Peyer's patch (tissue), 4 donors: ENCODE measurements around the gene DNAJC2. TPM values are rescaled to one million over a fixed set of nuclear protein-coding genes. Genes with fewer than 3 reads are reported as not detected.
"Not testable (repeated sequence)": the region's sequence is repeated elsewhere in the genome, so short reads cannot be mapped to it uniquely, and the experiment has no call there.

Experiments
- DNase-seq, 3 donors: peaks; one replicate each; pipeline ENCODE4 v3.0.0-alpha.2; 2017 to 2019
- H3K27ac ChIP-seq, 4 donors: fragments of 200-600 bp; sonication (generic); one replicate each; pipeline ENCODE4 v1.5.1; 2016 to 2019
- H3K27me3 ChIP-seq, 2 donors: fragments of 200-600 bp; sonication (generic); one replicate each; pipeline ENCODE4 v1.5.1; 2019
- H3K36me3 ChIP-seq, 3 donors: fragments of 200-600 bp; sonication (generic); one replicate each; pipeline ENCODE4 v1.5.1; 2016 to 2019
- H3K4me1 ChIP-seq, 4 donors: fragments of 200-600 bp; sonication (generic); one replicate each; pipeline ENCODE4 v1.5.1; 2016 to 2019
- H3K4me3 ChIP-seq, 4 donors: fragments of 200-600 bp; sonication (generic); 1 replicate in 3 of 4; 2 replicates in 1 of 4; pipeline ENCODE4 v1.5.1; 2016 to 2019; ENCODE audit warnings: mild to moderate bottlenecking in 1 of 4
- H3K9me3 ChIP-seq, 4 donors: fragments of 200-600 bp; sonication (generic); one replicate each; pipeline ENCODE4 v1.5.1; 2016 to 2019; ENCODE audit warnings: mild to moderate bottlenecking in 1 of 4
- CTCF ChIP-seq, 6 experiments: fragments of 450-650 bp in 4 of 6; fragments of 200-600 bp in 2 of 6; sonication (generic) in 1 of 6; IDR thresholded peaks; one replicate each; pipeline ENCODE4 v1.5.1; 2017 to 2019; ENCODE audit warnings: antibody characterized with exemption in 6 of 6, mild to moderate bottlenecking in 3 of 6, moderate library complexity in 1 of 6
- POLR2A ChIP-seq, 2 donors: fragments of 450-650 bp; IDR thresholded peaks; one replicate each; pipeline ENCODE4 v1.5.1; 2017; ENCODE audit warnings: antibody characterized with exemption in 2 of 2, mild to moderate bottlenecking in 2 of 2, moderate library complexity in 2 of 2
- total RNA-seq, 4 donors: library from RNA; depleted of rRNA; stranded (reverse); fragments of >200 nt; gene quantifications; one replicate each; pipeline ENCODE4 v1.1.0, GENCODE V29; 2016

The DNAJC2 gene
- total RNA-seq, 4 donors from 2014 or later: 14.7 to 52.0 (median 20.8) TPM

DNA sequence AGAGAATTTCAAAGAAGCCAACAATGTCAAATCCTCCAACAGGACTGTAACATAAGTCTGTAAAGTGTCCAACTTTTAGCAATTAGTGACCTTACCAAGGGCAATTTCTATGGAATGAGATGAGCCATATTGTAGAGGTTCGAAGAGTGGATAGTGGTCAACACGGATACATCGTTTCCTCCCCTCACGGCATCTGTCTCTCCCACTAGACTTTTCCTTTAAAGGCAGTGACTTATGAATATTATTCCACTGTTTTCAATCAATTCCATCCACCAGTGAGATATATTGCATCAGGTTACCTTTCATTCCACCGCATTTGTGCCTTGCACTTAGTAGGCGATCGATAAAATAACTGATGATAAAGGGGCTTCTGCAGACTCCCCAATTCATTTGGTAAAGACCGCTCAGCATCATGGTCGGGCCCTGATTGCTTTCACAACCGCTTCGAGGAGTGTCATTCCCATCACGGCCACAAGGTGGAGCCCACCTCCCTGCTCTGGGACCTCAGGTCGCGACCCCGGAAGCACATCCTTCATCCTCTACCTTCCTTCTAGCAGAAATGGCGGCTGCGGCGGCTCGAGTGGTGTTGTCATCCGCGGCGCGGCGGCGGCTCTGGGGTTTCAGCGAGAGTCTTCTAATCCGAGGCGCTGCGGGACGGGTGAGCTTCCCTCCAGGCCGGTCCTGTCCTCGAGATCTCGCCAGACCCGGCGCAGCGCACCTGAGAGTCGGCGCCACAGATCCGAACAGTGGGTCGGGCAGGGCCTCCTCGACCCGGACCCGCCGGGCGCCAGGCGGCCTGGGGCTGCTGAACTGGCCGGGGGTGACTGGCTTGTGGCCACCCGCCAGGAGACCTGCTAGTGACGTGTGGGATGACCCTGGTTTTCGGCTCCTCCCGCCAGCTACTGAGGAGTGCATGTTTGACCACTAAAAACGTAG, 47.4 kb downstream of the DNAJC2 start, which contains the start of gene PMPCB:
Gene PMPCB (plus strand): TSS at position 535 of the 936 bp plus-strand sequence. CDS start 25 bp downstream, at position 560.
- H3K27me3 ChIP-seq: no peaks in the 10 kb centered on the region
- TF ChIP-seq POLR2A (IDR thresholded peaks at IDR 0.05): peak in 1 of 2 donors; percentile 46
- TF ChIP-seq CTCF (IDR thresholded peaks at IDR 0.05): peak; percentile 90 to 97 (median 96)
- no peaks in the 10 kb centered on the region for H3K9me3 ChIP-seq
- peaks cover 0 to 30% (median 0%) of the 10 kb centered on the region in 3 donors for H3K36me3 ChIP-seq
- peak; percentile 95 to 99 (median 97) for DNase-seq
- H3K4me1 ChIP-seq: peaks cover 0 to 11% (median 4%) of the 10 kb centered on the region in 4 donors
- peak within 1 kb of the TSS; percentile 65 to 99 (median 88) for H3K4me3 ChIP-seq
- peak within 1 kb of the TSS; percentile 75 to 85 (median 81) for H3K27ac ChIP-seq

DNA sequence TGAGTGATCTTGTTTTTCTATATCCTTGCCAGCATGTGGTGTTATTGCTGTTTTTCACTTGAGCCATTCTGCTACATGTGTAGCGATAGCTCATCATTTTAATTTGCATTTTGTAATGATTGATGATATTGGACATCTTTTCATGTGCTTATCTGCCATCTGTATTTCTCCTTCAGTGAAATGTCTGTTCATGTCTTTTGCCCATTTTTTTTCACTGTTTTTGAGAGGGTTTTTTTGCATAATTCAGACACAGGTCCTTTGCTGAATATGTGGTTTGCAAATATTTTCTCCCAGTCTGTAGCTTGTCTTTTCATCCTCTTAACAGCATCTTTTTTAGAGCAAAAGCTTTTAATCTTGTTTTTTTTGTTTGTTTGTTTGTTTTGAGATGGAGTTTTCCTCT, 51.0 kb downstream of the DNAJC2 start:
- DNase-seq: no peak
- Histone ChIP-seq H3K4me1 (peaks cover 0 to 7% (median 1%) of the 10 kb centered on the region in 4 donors), H3K27ac (no peak overlapping the region), H3K9me3 (no peaks in the 10 kb centered on the region), H3K27me3 (no peaks in the 10 kb centered on the region), H3K4me3 (no peak overlapping the region), H3K36me3 (no peaks in the 10 kb centered on the region)
- TF ChIP-seq CTCF (IDR thresholded peaks at IDR 0.05) (no peak), POLR2A (IDR thresholded peaks at IDR 0.05) (no peak)

DNA sequence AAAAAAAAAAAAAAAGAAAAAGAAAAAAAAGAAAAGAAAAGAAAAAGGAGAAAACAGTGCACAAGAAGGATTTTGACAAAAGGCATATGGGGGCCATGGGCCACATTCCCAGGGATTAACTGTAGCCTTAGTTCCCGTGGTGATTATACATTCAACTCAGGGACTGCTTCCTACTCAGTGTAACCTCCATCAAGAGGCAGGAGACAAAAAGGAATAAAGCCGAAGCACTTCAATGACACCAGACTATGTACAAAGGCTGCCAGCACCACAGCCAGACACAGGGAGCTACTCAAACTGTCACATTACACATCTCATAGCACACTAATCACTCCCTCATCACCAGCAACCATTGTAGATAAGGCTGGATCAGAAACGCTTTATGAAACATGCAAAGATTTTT, 52.4 kb downstream of the DNAJC2 start:
- TF ChIP-seq POLR2A (IDR thresholded peaks at IDR 0.05) (no peak), CTCF (IDR thresholded peaks at IDR 0.05) (no peak)
- no peaks in the 10 kb centered on the region for H3K9me3 ChIP-seq
- no peak overlapping the region for H3K4me3 ChIP-seq
- no peaks in the 10 kb centered on the region for H3K27me3 ChIP-seq
- H3K27ac ChIP-seq: no peak overlapping the region
- no peak for DNase-seq
- no peaks in the 10 kb centered on the region for H3K36me3 ChIP-seq
- H3K4me1 ChIP-seq: no peaks in the 10 kb centered on the region

DNA sequence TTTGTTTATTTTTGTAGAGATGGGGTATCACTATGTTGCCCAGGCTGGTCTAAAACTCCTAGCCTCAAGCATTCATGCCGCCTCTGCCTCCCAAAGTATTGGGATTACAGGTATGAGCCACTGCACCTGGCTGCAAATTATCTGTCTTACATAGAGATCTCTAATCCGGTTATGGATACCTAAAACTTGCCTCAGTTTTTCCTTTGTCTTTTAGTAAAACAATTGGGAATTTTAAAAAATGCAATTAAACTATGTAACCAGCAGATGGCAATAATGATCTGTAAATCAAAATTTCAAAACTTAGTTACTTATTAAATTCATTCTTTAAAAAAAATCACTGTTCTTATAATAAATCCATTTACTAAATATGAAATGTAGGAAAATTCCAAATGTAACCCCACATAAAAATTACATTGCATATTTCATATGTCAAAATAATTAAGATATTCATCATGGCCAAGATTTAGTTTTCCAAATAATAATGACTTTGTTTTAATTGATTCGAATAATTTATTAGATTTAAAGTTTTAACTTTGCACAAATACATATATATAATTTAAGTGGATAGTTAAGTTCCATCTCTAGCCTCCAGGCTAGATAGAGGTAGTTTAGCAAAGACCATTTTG, 61.7 kb downstream of the DNAJC2 start:
- DNase-seq, H3K4me3 ChIP-seq, H3K27ac ChIP-seq, H3K9me3 ChIP-seq, H3K27me3 ChIP-seq, H3K36me3 ChIP-seq: not testable (repeated sequence)
- peak in 1 of 6 experiments; percentile 16 for TF ChIP-seq CTCF (IDR thresholded peaks at IDR 0.05)
- peaks cover 0 to 11% (median 0%) of the 10 kb centered on the region in 4 donors for H3K4me1 ChIP-seq

- peak; percentile 17 to 51 (median 51) for DNase-seq
- peaks cover 0 to 11% (median 0%) of the 10 kb centered on the region in 4 donors for H3K4me1 ChIP-seq
- peak overlapping the region; percentile 41 to 66 (median 59) for H3K4me3 ChIP-seq
- H3K36me3 ChIP-seq, H3K9me3 ChIP-seq, H3K27me3 ChIP-seq: not testable (repeated sequence)
- H3K27ac ChIP-seq: peak overlapping the region; percentile 32 to 80 (median 61)
Measured at GRCh38 chr7:103280803-103281155, 63.8 kb downstream of the DNAJC2 start.

DNA sequence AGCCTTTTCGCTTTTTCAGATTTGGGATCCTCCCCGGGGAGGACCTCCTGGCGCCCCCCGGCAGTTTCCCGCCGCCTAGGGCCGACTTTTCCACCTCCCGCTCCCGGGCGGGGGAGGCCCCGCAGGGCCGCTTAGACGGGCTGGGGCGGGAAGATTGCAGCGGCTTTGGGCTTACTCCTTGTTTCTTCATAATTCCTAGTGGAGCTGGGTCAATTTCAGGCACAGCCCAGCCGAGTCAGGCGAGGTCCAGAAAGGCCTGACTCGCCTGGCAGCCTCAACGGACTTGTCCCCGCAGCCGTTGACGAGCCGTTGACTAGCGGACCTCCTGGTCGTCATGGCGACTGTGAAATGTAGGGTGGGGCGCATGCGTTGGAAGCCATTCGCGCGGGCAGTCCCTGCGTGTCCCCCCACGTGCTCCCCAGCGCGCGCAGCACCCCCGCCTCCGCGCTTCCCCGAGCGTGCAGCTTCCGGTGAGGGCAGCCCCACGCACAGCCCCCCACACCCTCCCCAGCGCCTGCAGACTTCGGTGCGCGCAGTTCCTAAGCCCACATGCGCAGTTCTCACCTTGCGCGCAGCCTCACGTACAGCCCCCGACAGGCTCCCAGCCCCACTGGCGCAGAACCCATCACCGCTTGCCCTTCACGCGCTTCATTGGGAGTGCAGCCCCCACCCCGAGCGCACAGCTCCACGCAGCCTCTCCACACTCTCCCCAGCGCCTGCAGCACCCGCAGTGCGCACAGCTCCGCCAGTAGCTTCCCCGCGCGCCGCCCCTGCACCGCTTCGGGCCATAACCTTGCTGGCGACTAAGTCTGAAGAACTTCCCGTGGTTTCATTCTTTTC, 64.4 kb downstream of the DNAJC2 start:
- Histone ChIP-seq H3K27ac (peak overlapping the region; percentile 32 to 80 (median 61)), H3K4me1 (peaks cover 0 to 11% (median 0%) of the 10 kb centered on the region in 4 donors), H3K4me3 (peak overlapping the region; percentile 41 to 66 (median 59))
- H3K9me3 ChIP-seq, H3K36me3 ChIP-seq, H3K27me3 ChIP-seq: not testable (repeated sequence)
- DNase-seq: peak; percentile 67 to 93 (median 82)

DNA sequence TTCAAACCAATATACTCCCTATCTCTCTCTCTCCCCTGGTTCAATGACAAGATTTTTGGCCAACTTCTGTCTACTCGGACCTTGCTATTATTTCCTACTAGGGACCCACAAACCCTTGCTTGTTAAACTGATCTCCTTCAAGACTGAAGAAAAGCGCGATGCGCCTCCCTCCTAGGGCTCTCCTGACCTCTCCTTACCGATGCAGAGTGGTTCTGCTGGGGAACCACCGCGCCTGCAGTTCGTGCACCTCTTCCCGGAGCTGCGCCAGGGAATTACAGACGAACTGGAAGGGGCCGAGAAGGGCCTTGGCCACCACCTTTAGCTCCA, 65.0 kb downstream of the DNAJC2 start:
- Histone ChIP-seq H3K4me3 (peak overlapping the region; percentile 41 to 66 (median 59)), H3K27ac (peak overlapping the region in 3 of 4 donors; percentile 19 to 80 (median 28)), H3K4me1 (peaks cover 0 to 11% (median 0%) of the 10 kb centered on the region in 4 donors)
- not testable (repeated sequence) for H3K36me3 ChIP-seq, H3K9me3 ChIP-seq, H3K27me3 ChIP-seq, DNase-seq

DNA sequence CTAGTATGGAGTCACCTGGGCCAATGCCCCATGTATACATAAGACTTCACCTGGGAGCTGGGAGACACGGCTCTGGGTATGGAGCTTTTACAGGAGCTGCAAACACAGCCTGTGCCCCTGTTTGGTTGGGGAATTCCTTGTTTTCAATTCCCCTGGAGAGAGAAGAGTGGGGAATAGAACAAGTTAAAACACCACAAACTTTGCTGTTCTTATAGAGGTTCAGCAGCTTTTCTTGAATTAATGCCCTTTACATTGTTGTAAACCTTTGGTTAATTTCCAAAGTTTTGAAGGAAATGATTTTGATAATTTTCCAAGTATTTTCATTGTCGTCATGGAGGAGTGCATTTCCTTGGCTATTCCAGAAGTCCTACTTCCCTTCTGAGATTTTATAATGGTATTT, 66.4 kb downstream of the DNAJC2 start:
- H3K27ac ChIP-seq, H3K4me3 ChIP-seq, H3K36me3 ChIP-seq, DNase-seq, H3K9me3 ChIP-seq, H3K27me3 ChIP-seq: not testable (repeated sequence)
- H3K4me1 ChIP-seq: peaks cover 0 to 11% (median 0%) of the 10 kb centered on the region in 4 donors

DNA sequence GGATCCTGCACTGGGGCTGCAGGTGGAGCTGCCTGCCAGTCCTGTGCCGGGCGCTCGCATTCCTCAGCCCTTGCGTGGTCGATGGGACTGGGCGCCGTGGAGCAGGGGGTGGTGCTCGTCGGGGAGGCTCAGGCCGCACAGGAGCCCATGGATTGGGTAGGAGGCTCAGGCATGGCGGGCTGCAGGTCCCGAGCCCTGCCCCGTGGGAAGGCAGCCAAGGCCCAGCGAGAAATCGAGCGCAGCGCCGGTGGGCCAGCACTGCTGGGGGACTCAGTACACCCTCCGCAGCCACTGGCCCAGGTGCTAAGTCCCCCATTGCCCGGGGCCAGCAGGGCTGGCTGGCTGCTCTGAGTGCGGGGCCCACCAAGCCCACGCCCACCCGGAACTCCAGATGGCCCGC, 69.7 kb downstream of the DNAJC2 start:
- not testable (repeated sequence) for H3K27me3 ChIP-seq, H3K27ac ChIP-seq, DNase-seq, H3K4me1 ChIP-seq, H3K36me3 ChIP-seq, H3K9me3 ChIP-seq, H3K4me3 ChIP-seq
